ENCODE results near the gene TMEM140. TPM values are rescaled to one million over a fixed set of nuclear protein-coding genes. Genes with fewer than 3 reads are reported as not detected.
"Not testable (repeated sequence)": the region's sequence is repeated elsewhere in the genome, so short reads cannot be mapped to it uniquely, and the experiment has no call there.

TMEM140 gene
- total RNA-seq, 2 donors from 2014 or later = 8.3 to 13.6 TPM

DNA sequence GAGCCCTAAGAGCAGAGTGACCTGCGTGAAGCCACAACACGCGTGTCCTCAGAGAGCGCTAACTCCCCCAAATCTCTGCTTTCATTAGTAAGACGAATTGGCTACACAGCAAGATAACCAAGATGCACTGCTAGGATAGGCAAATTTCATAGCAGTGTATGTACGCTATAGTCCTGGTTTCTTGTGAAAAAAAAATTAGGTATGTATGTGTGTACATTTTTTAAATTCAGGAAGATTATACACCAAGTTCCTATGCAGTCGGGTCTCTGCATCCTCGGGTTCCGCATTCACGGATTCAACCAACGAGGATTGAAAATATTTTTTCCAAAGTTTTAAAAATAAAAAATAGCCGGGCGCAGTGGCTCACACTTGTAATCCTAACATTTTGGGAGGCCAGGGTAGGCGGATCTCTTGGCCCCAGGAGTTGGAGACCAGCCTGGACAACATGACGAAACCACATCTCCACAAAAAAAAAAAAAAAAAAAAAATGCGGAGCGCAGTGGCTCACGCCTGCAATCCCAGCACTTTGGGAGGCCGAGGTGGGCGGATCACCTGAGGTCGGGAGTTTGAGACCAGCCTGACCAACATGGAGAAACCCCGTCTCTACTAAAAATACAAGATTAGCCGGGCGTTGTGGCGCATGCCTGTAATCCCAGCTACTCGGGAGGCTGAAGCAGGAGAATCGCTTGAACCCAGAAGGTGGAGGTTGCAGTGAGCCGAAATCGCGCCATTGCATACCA, 64.2 kb downstream of the TMEM140 start:
- H3K27ac Mint-ChIP-seq = peak overlapping the region; percentile 84 to 91
- not testable (repeated sequence) for ATAC-seq; DNase-seq (ENCODE audit: low spot score in 2 of 2); H3K36me3 Mint-ChIP-seq; H3K9me3 Mint-ChIP-seq

DNA sequence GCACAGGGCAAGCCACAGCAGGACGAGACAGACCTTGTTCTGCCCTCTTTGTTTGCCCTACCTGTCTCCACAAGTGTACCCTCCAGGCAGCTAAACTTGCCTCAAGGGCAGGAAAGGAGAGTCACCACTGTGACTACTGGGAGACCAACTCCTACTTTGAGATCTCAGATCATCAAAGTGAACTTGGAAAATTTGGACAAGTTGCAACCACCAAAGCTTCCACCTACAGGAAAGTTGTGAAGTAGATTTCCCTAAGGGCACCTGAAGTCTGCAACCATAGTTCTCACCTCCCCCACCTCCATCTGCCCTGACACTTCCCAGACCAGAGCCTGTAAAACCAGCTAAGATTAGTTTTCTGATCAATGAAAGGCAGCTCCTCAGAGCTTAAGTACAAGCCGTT, 66.0 kb downstream of the TMEM140 start:
- Mint-ChIP-seq H3K36me3 (peaks cover under 1 to 5% of the 10 kb centered on the region in 2 donors), H3K27ac (no peak overlapping the region), H3K9me3 (no peaks in the 10 kb centered on the region)
- ATAC-seq (no peak), DNase-seq (ENCODE audit: low spot score in 2 of 2) (no peak)

- no peak for DNase-seq (ENCODE audit: low spot score in 2 of 2)
- ATAC-seq = no peak
- H3K36me3 Mint-ChIP-seq = peaks cover 0 to 5% of the 10 kb centered on the region in 2 donors
- no peak overlapping the region for H3K27ac Mint-ChIP-seq
- no peaks in the 10 kb centered on the region for H3K9me3 Mint-ChIP-seq
Observed at GRCh38 chr7:135215180-135215579, 67.3 kb downstream of the TMEM140 start.

DNA sequence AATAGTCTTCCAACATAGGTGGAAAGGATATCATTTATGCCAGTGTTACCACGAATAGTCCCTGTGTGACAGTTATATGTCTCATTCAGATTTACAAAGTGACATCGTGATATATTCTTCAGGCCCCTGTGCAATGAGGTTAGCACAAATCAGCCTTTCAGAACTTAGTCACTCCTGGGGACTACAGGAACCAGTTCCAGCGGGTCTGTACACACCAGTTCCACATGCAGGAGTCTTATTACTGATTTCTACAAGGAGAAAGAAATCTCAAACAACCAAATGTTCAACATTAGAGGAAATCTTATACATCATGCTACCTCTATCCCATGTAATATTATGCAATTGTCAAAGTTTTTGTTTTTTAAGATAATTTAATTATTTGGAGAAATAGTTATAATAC, 67.8 kb downstream of the TMEM140 start:
- Mint-ChIP-seq H3K9me3 (no peaks in the 10 kb centered on the region), H3K36me3 (peaks cover 0 to 2% of the 10 kb centered on the region in 2 donors), H3K27ac (no peak overlapping the region)
- DNase-seq (ENCODE audit: low spot score in 2 of 2) = no peak
- ATAC-seq = no peak

Other genes with a start within 250 kb of the TMEM140 start
- 1 to 10 TPM; 2.3 to 2.4 TPM for gene AGBL3, start 161.6 kb upstream of the TMEM140 start, total RNA-seq
- 10 to 100 TPM; 27.2 to 28.2 TPM for gene CYREN, start 22.6 kb downstream of the TMEM140 start, total RNA-seq
- 10 to 100 TPM in 1 of 2 donors, 1 to 10 TPM in 1; 9.9 to 13.7 TPM for gene WDR91, start 63.5 kb downstream of the TMEM140 start, total RNA-seq
- not detected for gene STRA8, start 85.8 kb downstream of the TMEM140 start, total RNA-seq